ENCODE measurements around the gene RASA4.
A peak's percentile ranks its signal among the peaks of the same experiment; 100 is the strongest.
"Not testable (repeated sequence)": the region's sequence is repeated elsewhere in the genome, so short reads cannot be mapped to it uniquely, and the experiment has no call there.

Gene RASA4

DNA sequence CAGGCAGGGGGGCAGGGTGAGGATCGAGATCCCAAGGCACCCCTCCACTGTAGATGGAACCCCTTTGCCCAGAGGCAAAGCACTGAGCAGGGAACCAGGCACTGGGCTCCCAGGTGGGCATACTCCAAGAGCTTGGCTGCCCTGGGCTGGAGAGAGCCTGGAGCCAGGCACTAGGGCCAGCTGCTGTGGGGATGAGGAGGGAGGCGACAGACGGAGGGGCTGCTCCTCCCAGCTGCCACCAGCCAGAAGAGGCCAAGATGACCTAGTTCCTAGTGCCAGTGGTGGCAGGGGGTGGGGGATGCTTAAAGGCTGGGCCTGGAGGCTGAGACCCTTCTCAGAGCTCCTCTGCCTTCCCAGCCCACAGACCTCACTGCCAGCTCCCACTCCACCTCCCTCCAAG lies 1.7 kb downstream of the RASA4 start:
- not testable (repeated sequence) for H3K27me3 ChIP-seq, H3K4me2 ChIP-seq, H4K20me1 ChIP-seq

GRCh38 chr7:102614346-102614697 lies 2.2 kb downstream of the RASA4 start:
- H3K9me3 ChIP-seq (replicated peaks in 1 of 11); H3K9ac ChIP-seq; H3K27me3 ChIP-seq; H3K4me3 ChIP-seq; H3K36me3 ChIP-seq; H3K27ac ChIP-seq; H3K4me2 ChIP-seq; H4K20me1 ChIP-seq: not testable (repeated sequence)
- peaks cover 3 to 13% (median 8%) of the 10 kb centered on the region in 10 experiments; a peak in 10 of 20 replicates for H3K4me1 ChIP-seq

More for the DNA sequence above, 1.7 kb downstream of the RASA4 start:
- H3K27ac ChIP-seq; H3K36me3 ChIP-seq; H3K9me3 ChIP-seq (replicated peaks in 1 of 11); H3K4me3 ChIP-seq; H3K9ac ChIP-seq: not testable (repeated sequence)
- peaks cover 3 to 13% (median 8%) of the 10 kb centered on the region in 10 experiments; a peak in 10 of 20 replicates for H3K4me1 ChIP-seq

DNA sequence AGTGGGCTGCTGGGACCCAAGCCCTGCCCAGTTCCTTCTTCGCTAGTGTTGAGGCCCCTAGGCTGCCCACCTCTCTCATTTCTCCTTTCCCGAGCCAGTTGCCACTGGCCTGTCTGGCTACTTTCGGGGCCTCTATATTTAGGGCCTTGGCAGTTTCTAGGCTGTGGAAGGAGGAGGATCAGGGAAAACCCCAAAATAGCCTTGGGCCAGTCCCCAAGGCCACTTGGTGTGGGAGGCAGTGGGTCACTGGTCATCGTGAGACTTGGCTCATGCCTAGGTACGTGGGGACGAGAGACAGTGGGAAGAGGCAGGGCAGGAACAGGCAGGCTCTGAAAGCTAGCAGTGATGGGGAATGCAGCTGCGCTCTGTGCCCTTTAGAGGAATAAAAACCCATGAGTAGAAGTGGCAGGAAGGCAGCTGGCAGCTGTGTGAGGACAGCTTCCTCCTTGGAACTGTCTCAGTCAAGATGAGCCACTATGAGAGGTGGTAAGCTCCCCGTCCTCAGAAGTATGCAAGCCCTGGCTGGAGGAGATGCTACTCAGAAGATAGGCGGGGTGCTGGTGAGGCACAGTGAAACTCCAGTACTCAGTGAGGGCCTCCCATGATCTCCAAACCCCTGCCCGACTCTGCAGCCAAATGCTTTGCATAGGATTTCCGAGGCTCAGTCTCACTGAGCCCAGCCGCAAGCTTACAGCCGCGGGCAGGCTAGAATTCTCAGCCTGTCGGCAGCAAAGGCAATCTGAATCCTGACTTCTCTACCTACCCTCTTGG lies 2.8 kb downstream of the RASA4 start:
- not testable (repeated sequence) for H3K4me3 ChIP-seq
- H3K4me2 ChIP-seq, result peak overlapping the region in 4 of 11 experiments; percentile 41 to 60 (median 48); a peak in 5 of 22 replicates

DNA sequence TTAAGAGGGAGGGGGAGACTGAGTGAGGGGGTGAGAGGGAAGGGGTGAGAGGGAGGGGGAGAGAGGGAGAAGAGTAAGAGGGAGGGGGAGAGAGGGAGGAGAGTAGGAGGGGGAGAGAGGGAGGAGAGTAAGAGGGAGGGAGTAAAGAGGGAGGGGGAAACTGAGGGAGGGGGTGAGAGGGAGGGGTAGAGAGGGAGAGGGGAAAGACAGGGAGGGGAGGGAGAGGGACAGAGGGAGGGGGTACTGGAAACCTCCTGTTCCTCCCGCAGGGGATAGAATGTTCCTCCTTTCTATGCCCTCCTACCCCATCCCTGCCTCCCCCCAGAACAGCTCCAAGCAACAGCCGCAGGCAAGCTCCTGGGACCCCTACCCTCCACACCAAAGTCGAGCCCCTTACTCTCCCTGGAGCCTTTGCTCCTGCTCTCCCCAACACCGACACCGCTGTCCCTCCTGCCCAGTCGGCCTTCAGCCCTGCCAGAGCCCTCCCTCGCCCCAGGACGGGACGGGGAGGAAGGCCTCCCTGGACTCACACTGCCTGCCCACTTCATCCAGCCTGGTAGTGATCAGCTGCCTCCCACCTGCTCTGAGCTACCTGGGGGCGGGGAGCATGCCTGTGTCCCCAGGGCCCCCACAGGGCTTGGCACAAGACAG lies 4.8 kb downstream of the RASA4 start:
- H3K27me3 ChIP-seq; H4K20me1 ChIP-seq; H3K9me3 ChIP-seq (replicated peaks in 1 of 11); H3K36me3 ChIP-seq: not testable (repeated sequence)
- peak overlapping the region in 1 of 10 experiments; percentile 26; a peak in 1 of 20 replicates for H3K4me3 ChIP-seq
- H3K27ac ChIP-seq, result peak overlapping the region in 9 of 11 experiments; percentile 51 to 70 (median 64); a peak in 12 of 22 replicates
- H3K4me1 ChIP-seq, result peaks cover 3 to 13% (median 8%) of the 10 kb centered on the region in 10 experiments; a peak in 10 of 20 replicates
- peak overlapping the region in 2 of 11 experiments; percentile 43 to 64; a peak in 2 of 22 replicates for H3K9ac ChIP-seq
- H3K4me2 ChIP-seq, result peak overlapping the region in 9 of 11 experiments; percentile 46 to 80 (median 56); a peak in 12 of 22 replicates

More for the DNA sequence above, 2.8 kb downstream of the RASA4 start:
- H3K9me3 ChIP-seq (replicated peaks in 1 of 11); H4K20me1 ChIP-seq; H3K9ac ChIP-seq; H3K27me3 ChIP-seq; H3K36me3 ChIP-seq: not testable (repeated sequence)
- H3K27ac ChIP-seq, result peak overlapping the region in 8 of 11 experiments; percentile 38 to 61 (median 48); a peak in 7 of 22 replicates
- H3K4me1 ChIP-seq, result peaks cover 3 to 13% (median 8%) of the 10 kb centered on the region in 10 experiments; a peak in 10 of 20 replicates

DNA sequence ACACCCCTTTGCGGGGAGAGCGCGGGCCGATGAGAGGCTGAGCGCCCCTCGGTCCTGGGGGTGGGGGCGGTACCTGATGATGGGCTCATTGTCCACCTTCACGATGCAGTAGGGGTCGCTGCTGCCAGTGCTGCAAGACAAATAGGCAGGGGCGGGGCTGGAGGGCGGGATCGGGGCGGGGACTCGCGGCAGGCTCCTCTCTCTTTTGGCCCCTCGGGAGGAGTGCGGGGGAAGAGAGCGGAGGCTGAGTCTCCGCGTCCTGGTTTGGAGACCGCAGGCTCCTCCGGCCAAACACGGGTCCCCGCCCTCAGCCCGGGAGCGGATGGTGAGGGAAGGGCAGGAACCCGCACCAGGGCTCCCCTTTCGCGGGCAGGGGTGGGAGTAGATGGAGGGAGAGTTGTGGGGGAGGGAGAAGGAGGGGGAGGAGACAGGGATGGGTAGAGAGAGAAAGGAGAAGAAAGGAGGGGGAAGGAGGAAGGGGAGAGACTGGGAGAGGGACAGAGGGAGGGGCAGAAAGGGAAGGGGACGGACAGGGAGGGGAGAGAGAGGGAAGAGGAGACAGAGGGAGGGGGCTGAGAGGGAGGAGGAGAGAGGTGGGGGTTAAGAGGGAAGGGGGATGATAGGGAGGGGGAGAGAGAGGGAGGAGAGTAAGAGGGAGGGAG lies 5.4 kb downstream of the RASA4 start:
- H3K4me2 ChIP-seq; H3K27ac ChIP-seq; H3K9me3 ChIP-seq (replicated peaks in 1 of 11); H3K27me3 ChIP-seq; H4K20me1 ChIP-seq; H3K36me3 ChIP-seq; H3K4me3 ChIP-seq; H3K9ac ChIP-seq: not testable (repeated sequence)
- H3K4me1 ChIP-seq, result peaks cover 3 to 13% (median 8%) of the 10 kb centered on the region in 10 experiments; a peak in 10 of 20 replicates

GRCh38 chr7:102610441-102610840 lies 6.1 kb downstream of the RASA4 start:
- H4K20me1 ChIP-seq; H3K36me3 ChIP-seq; H3K9me3 ChIP-seq (replicated peaks in 1 of 11); H3K27me3 ChIP-seq; H3K9ac ChIP-seq; H3K4me3 ChIP-seq; H3K27ac ChIP-seq: not testable (repeated sequence)
- Histone ChIP-seq H3K4me1 (peaks cover 3 to 13% (median 8%) of the 10 kb centered on the region in 10 experiments; a peak in 10 of 20 replicates), H3K4me2 (peak overlapping the region in 2 of 11 experiments; percentile 55 to 64; a peak in 4 of 22 replicates)

- not testable (repeated sequence) for H3K4me3 ChIP-seq, H4K20me1 ChIP-seq, H3K27me3 ChIP-seq
Observed at GRCh38 chr7:102609734-102610133, 6.8 kb downstream of the RASA4 start.

DNA sequence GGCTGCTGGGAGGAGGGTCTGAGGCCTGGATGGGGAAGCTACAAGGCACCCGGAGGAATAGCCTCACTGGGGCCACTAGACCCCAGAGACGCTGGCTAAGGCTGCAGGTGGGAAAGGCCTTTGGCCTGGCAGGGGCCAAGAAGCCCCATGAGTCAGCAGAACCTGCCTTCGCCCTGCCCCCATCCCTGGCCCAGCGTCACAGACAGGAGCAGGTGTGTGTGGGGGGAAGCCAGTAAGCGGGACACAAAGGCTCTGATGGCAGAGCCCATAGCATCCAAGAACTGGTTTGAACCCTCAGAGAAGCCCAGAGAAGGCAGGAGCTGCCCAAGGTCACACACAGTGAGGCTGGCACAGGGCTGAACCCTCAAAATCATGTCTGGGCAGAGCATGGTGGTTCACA lies 9.7 kb downstream of the RASA4 start:
- H3K9ac ChIP-seq; H4K20me1 ChIP-seq; H3K4me2 ChIP-seq; H3K27ac ChIP-seq; H3K4me1 ChIP-seq; H3K4me3 ChIP-seq; H3K36me3 ChIP-seq; H3K27me3 ChIP-seq; H3K9me3 ChIP-seq (replicated peaks in 1 of 11): not testable (repeated sequence)

More at GRCh38 chr7:102609734-102610133, 6.8 kb downstream of the RASA4 start:
- H3K27ac ChIP-seq; H3K36me3 ChIP-seq; H3K4me2 ChIP-seq; H3K9ac ChIP-seq; H3K9me3 ChIP-seq (replicated peaks in 1 of 11): not testable (repeated sequence)
- H3K4me1 ChIP-seq, result peaks cover 3 to 13% (median 8%) of the 10 kb centered on the region in 10 experiments; a peak in 10 of 20 replicates

GRCh38 chr7:102604431-102605145 lies 12.0 kb downstream of the RASA4 start:
- not testable (repeated sequence) for H3K4me2 ChIP-seq, H3K27ac ChIP-seq

GRCh38 chr7:102602317-102602716 lies 14.2 kb downstream of the RASA4 start:
- H3K9me3 ChIP-seq (replicated peaks in 1 of 11); H4K20me1 ChIP-seq; H3K9ac ChIP-seq; H3K27me3 ChIP-seq; H3K36me3 ChIP-seq; H3K4me2 ChIP-seq; H3K27ac ChIP-seq; H3K4me3 ChIP-seq; H3K4me1 ChIP-seq: not testable (repeated sequence)

More at GRCh38 chr7:102604431-102605145, 12.0 kb downstream of the RASA4 start:
- H4K20me1 ChIP-seq; H3K27me3 ChIP-seq; H3K36me3 ChIP-seq; H3K4me1 ChIP-seq; H3K9me3 ChIP-seq (replicated peaks in 1 of 11); H3K9ac ChIP-seq; H3K4me3 ChIP-seq: not testable (repeated sequence)

GRCh38 chr7:102599699-102600098 lies 16.9 kb downstream of the RASA4 start:
- not testable (repeated sequence) for H3K27me3 ChIP-seq; H3K4me3 ChIP-seq; H3K4me1 ChIP-seq; H3K9ac ChIP-seq; H3K36me3 ChIP-seq; H3K9me3 ChIP-seq (replicated peaks in 1 of 11); H4K20me1 ChIP-seq; H3K4me2 ChIP-seq; H3K27ac ChIP-seq

- H4K20me1 ChIP-seq; H3K9me3 ChIP-seq (replicated peaks in 1 of 11); H3K9ac ChIP-seq; H3K36me3 ChIP-seq; H3K27me3 ChIP-seq; H3K4me2 ChIP-seq; H3K4me1 ChIP-seq; H3K4me3 ChIP-seq; H3K27ac ChIP-seq: not testable (repeated sequence)
Observed at GRCh38 chr7:102596036-102596435, 20.5 kb downstream of the RASA4 start.
